AG09319 (cell line): ENCODE results near the gene DDIAS.

Source experiments
- DNase-seq: peaks from one replicate; pipeline ENCODE4 v3.0.0-alpha.2; 2010; ENCODE audit warnings: low read depth; ENCODE audit errors: extremely low read depth
- TF ChIP-seq, protein P1 (sequence below): IDR thresholded peaks from 2 replicates; pipeline ENCODE4 v1.5.1; 2011; ENCODE audit warnings: low read depth, mild to moderate bottlenecking, inconsistent platforms, low read length, moderate library complexity

The DDIAS gene

GRCh38 chr11:82981852-82982251 lies 80.3 kb downstream of the DDIAS start:
- DNase-seq = no peak
- TF ChIP-seq, protein P1, sequence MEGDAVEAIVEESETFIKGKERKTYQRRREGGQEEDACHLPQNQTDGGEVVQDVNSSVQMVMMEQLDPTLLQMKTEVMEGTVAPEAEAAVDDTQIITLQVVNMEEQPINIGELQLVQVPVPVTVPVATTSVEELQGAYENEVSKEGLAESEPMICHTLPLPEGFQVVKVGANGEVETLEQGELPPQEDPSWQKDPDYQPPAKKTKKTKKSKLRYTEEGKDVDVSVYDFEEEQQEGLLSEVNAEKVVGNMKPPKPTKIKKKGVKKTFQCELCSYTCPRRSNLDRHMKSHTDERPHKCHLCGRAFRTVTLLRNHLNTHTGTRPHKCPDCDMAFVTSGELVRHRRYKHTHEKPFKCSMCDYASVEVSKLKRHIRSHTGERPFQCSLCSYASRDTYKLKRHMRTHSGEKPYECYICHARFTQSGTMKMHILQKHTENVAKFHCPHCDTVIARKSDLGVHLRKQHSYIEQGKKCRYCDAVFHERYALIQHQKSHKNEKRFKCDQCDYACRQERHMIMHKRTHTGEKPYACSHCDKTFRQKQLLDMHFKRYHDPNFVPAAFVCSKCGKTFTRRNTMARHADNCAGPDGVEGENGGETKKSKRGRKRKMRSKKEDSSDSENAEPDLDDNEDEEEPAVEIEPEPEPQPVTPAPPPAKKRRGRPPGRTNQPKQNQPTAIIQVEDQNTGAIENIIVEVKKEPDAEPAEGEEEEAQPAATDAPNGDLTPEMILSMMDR = no peak
